IPS-20b (cell line): Measurements from ENCODE around the gene NUP210.
"Not testable (repeated sequence)": the region's sequence is repeated elsewhere in the genome, so short reads cannot be mapped to it uniquely, and the experiment has no call there.

Experiments
- H3K27ac ChIP-seq: one replicate; pipeline ENCODE4 v1.5.1; 2013; ENCODE audit warnings: low read length
- H3K27me3 ChIP-seq: 2 replicates; pipeline ENCODE4 v1.6.1; 2013; ENCODE audit warnings: mild to moderate bottlenecking, low read length, inconsistent platforms; ENCODE audit not compliant: insufficient read depth
- H3K36me3 ChIP-seq: 2 replicates; pipeline ENCODE4 v1.6.1; 2013; ENCODE audit warnings: low read depth, mild to moderate bottlenecking, inconsistent platforms, low read length, moderate library complexity; ENCODE audit not compliant: insufficient read depth
- H3K4me1 ChIP-seq: 2 replicates; pipeline ENCODE4 v1.6.1; 2013; ENCODE audit warnings: mild to moderate bottlenecking, control low read depth, inconsistent platforms, low read length, moderate library complexity; ENCODE audit not compliant: insufficient read depth
- H3K4me3 ChIP-seq: 2 replicates; pipeline ENCODE4 v1.5.1; 2013; ENCODE audit warnings: mild to moderate bottlenecking, low read length, inconsistent platforms
- H3K9ac ChIP-seq: 2 replicates; pipeline ENCODE4 v1.6.1; 2013; ENCODE audit warnings: low read depth, mild to moderate bottlenecking, inconsistent platforms, low read length, moderate library complexity
- H3K9me3 ChIP-seq: 2 replicates; pipeline ENCODE4 v1.6.1; 2013; ENCODE audit warnings: mild to moderate bottlenecking, low read depth, low read length, inconsistent platforms; ENCODE audit not compliant: insufficient read depth

NUP210 gene

GRCh38 chr3:13379201-13379830, 40.8 kb downstream of the NUP210 start:
- Histone ChIP-seq H3K9ac (no peak overlapping the region), H3K27ac (no peak overlapping the region), H3K4me3 (no peak overlapping the region), H3K27me3 (no peaks in the 10 kb centered on the region), H3K4me1 (no peaks in the 10 kb centered on the region), H3K9me3 (no peaks in the 10 kb centered on the region), H3K36me3 (peaks cover 76% of the 10 kb centered on the region)

- Histone ChIP-seq H3K27ac (no peak overlapping the region), H3K4me3 (no peak overlapping the region), H3K36me3 (peaks cover 83% of the 10 kb centered on the region), H3K9me3 (no peaks in the 10 kb centered on the region), H3K9ac (no peak overlapping the region), H3K4me1 (no peaks in the 10 kb centered on the region), H3K27me3 (no peaks in the 10 kb centered on the region)
Measured at GRCh38 chr3:13378155-13378554, 42.0 kb downstream of the NUP210 start.

GRCh38 chr3:13377741-13378140, 42.4 kb downstream of the NUP210 start:
- H3K4me1 ChIP-seq, H3K4me3 ChIP-seq, H3K27me3 ChIP-seq, H3K9ac ChIP-seq, H3K27ac ChIP-seq, H3K9me3 ChIP-seq: not testable (repeated sequence)
- H3K36me3 ChIP-seq = peaks cover 83% of the 10 kb centered on the region

GRCh38 chr3:13377021-13377420, 43.1 kb downstream of the NUP210 start:
- Histone ChIP-seq H3K9ac (no peak overlapping the region), H3K27me3 (no peaks in the 10 kb centered on the region), H3K9me3 (no peaks in the 10 kb centered on the region), H3K4me1 (no peaks in the 10 kb centered on the region), H3K36me3 (peaks cover 82% of the 10 kb centered on the region), H3K27ac (no peak overlapping the region), H3K4me3 (no peak overlapping the region)

- Histone ChIP-seq H3K27me3 (no peaks in the 10 kb centered on the region), H3K9me3 (no peaks in the 10 kb centered on the region), H3K27ac (no peak overlapping the region), H3K36me3 (peaks cover 89% of the 10 kb centered on the region), H3K4me1 (no peaks in the 10 kb centered on the region), H3K4me3 (no peak overlapping the region), H3K9ac (no peak overlapping the region)
Measured at GRCh38 chr3:13376091-13376490, 44.0 kb downstream of the NUP210 start.

- Histone ChIP-seq H3K4me1 (no peaks in the 10 kb centered on the region), H3K27me3 (no peaks in the 10 kb centered on the region), H3K27ac (no peak overlapping the region), H3K9me3 (no peaks in the 10 kb centered on the region), H3K9ac (no peak overlapping the region), H3K4me3 (no peak overlapping the region), H3K36me3 (peaks cover 85% of the 10 kb centered on the region)
Measured at GRCh38 chr3:13375464-13375863, 44.7 kb downstream of the NUP210 start.

- Histone ChIP-seq H3K9me3 (no peaks in the 10 kb centered on the region), H3K4me1 (no peaks in the 10 kb centered on the region), H3K9ac (no peak overlapping the region), H3K4me3 (no peak overlapping the region), H3K27ac (no peak overlapping the region), H3K36me3 (peaks cover 85% of the 10 kb centered on the region), H3K27me3 (no peaks in the 10 kb centered on the region)
Measured at GRCh38 chr3:13373975-13374586, 46.0 kb downstream of the NUP210 start.

GRCh38 chr3:13372656-13373055, 47.5 kb downstream of the NUP210 start:
- Histone ChIP-seq H3K27me3 (no peaks in the 10 kb centered on the region), H3K4me3 (no peak overlapping the region), H3K4me1 (no peaks in the 10 kb centered on the region), H3K9me3 (no peaks in the 10 kb centered on the region), H3K9ac (no peak overlapping the region), H3K36me3 (peaks cover 80% of the 10 kb centered on the region), H3K27ac (no peak overlapping the region)

- Histone ChIP-seq H3K4me3 (no peak overlapping the region), H3K27me3 (no peaks in the 10 kb centered on the region), H3K4me1 (no peaks in the 10 kb centered on the region), H3K36me3 (peaks cover 80% of the 10 kb centered on the region), H3K27ac (no peak overlapping the region), H3K9me3 (no peaks in the 10 kb centered on the region), H3K9ac (no peak overlapping the region)
Measured at GRCh38 chr3:13372126-13372525, 48.0 kb downstream of the NUP210 start.

GRCh38 chr3:13371100-13372075, 48.7 kb downstream of the NUP210 start:
- H3K9ac ChIP-seq = no peak overlapping the region
- H3K36me3 ChIP-seq = peaks cover 73% of the 10 kb centered on the region
- H3K4me3 ChIP-seq = no peak overlapping the region
- no peaks in the 10 kb centered on the region for H3K27me3 ChIP-seq
- H3K9me3 ChIP-seq = no peaks in the 10 kb centered on the region
- H3K27ac ChIP-seq = no peak overlapping the region
- H3K4me1 ChIP-seq = no peaks in the 10 kb centered on the region

- H3K9me3 ChIP-seq = no peaks in the 10 kb centered on the region
- no peak overlapping the region for H3K27ac ChIP-seq
- H3K4me1 ChIP-seq = peaks cover 3% of the 10 kb centered on the region; the same call in 1 of the 2 replicates
- H3K4me3 ChIP-seq = no peak overlapping the region
- H3K27me3 ChIP-seq = no peaks in the 10 kb centered on the region
- H3K36me3 ChIP-seq = peaks cover 65% of the 10 kb centered on the region
- no peak overlapping the region for H3K9ac ChIP-seq
Measured at GRCh38 chr3:13370609-13371008, 49.5 kb downstream of the NUP210 start.
